Loucy (cell line): Measurements from ENCODE around the gene ZFHX3.

Experiments
- H2AFZ ChIP-seq: fragments of 200-600 bp; sonication (generic); 2 replicates; pipeline ENCODE4 v1.6.0; 2016; ENCODE audit warnings: antibody characterized with exemption, mild to moderate bottlenecking, low read length, moderate library complexity
- H3F3A ChIP-seq: fragments of 200-600 bp; 2 replicates; pipeline ENCODE4 v1.6.0; 2016; ENCODE audit warnings: antibody characterized with exemption, low read depth, mild to moderate bottlenecking
- H3K27me3 ChIP-seq: fragments of 200-600 bp; sonication (generic); 2 replicates; pipeline ENCODE4 v1.6.1; 2014; ENCODE audit warnings: low read length, mild to moderate bottlenecking; ENCODE audit not compliant: insufficient read depth, poor library complexity, severe bottlenecking
- H3K36me3 ChIP-seq: fragments of 200-600 bp; sonication (generic); 2 replicates; pipeline ENCODE4 v1.6.1; 2016; ENCODE audit warnings: low read length; ENCODE audit not compliant: insufficient read depth
- H3K4me1 ChIP-seq: fragments of 200-600 bp; sonication (generic); 2 replicates; pipeline ENCODE4 v1.5.1; 2014; ENCODE audit warnings: low read length, mild to moderate bottlenecking; ENCODE audit not compliant: insufficient read depth, poor library complexity, severe bottlenecking
- H3K4me2 ChIP-seq: fragments of 200-600 bp; sonication (generic); 2 replicates; pipeline ENCODE4 v1.6.0; 2014; ENCODE audit warnings: antibody characterized with exemption, low read length, low read depth, mild to moderate bottlenecking; ENCODE audit not compliant: poor library complexity, severe bottlenecking
- H3K4me3 ChIP-seq: fragments of 200-600 bp; sonication (generic); 2 replicates; pipeline ENCODE4 v1.5.1; 2014; ENCODE audit warnings: low read length, mild to moderate bottlenecking, mixed read lengths; ENCODE audit not compliant: poor library complexity, severe bottlenecking
- H3K79me2 ChIP-seq: fragments of 200-600 bp; sonication (generic); 2 replicates; pipeline ENCODE4 v1.6.1; 2014; ENCODE audit warnings: low read length; ENCODE audit not compliant: insufficient read depth
- H3K9ac ChIP-seq: fragments of 200-600 bp; sonication (generic); 2 replicates; pipeline ENCODE4 v1.6.0; 2014; ENCODE audit warnings: mild to moderate bottlenecking, low read depth, low read length, moderate library complexity; ENCODE audit not compliant: poor library complexity, severe bottlenecking
- H3K9me2 ChIP-seq: fragments of 200-600 bp; sonication (generic); replicated peaks from 2 replicates; pipeline ENCODE4 v1.6.1; 2016; ENCODE audit warnings: low read depth, low read length, mixed read lengths
- H3K9me3 ChIP-seq: fragments of 200-600 bp; sonication (generic); 2 replicates; pipeline ENCODE4 v1.6.1; 2014; ENCODE audit warnings: mild to moderate bottlenecking, antibody characterized with exemption, low read length, low read depth; ENCODE audit not compliant: insufficient read depth
- H4K20me1 ChIP-seq: fragments of 200-600 bp; sonication (generic); 2 replicates; pipeline ENCODE4 v1.6.0; 2014; ENCODE audit warnings: antibody characterized with exemption, low read length, mild to moderate bottlenecking; ENCODE audit not compliant: insufficient read depth, poor library complexity, severe bottlenecking
- CTCF ChIP-seq: fragments of 200-600 bp; sonication (generic); conservative IDR thresholded peaks from 2 replicates; pipeline ENCODE4 v1.5.1; 2014; ENCODE audit warnings: mild to moderate bottlenecking, antibody characterized with exemption, low read length
- EZH2phosphoT487 ChIP-seq: fragments of 200-600 bp; IDR thresholded peaks from 2 replicates; pipeline ENCODE4 v1.6.1; 2018; ENCODE audit warnings: antibody characterized with exemption, mild to moderate bottlenecking, moderate library complexity, borderline replicate concordance

Gene ZFHX3

DNA sequence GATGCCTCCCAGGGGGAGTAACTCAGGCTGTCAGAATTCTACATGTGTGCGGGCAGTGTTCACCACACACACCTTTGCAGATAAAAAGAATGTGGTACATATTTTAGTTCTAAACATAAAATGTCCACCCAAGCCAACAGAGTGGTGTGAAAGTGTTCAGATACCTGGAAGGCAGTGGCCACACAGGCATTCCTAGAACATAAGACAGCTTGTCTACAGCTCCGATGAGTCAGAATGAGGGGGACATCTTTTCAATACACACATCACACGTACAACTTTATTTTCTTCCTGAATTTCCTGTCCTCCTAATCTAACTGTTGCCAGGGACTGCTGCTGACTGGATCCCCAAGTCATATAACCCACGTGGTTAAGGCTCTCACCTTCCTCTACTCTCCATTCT is 142.3 kb downstream of the ZFHX3 start:
- TF ChIP-seq CTCF (no peak), EZH2phosphoT487 (no peak)

GRCh38 chr16:72903176-72903575 is 144.8 kb downstream of the ZFHX3 start:
- Histone ChIP-seq H3K9me3 (no peaks in the 10 kb centered on the region), H3K4me2 (no peak overlapping the region), H3K79me2 (no peaks in the 10 kb centered on the region), H4K20me1 (no peaks in the 10 kb centered on the region), H2AFZ (no peak overlapping the region), H3K9me2 (no peaks in the 10 kb centered on the region), H3K27me3 (no peaks in the 10 kb centered on the region), H3K9ac (no peak overlapping the region), H3K4me1 (peaks cover 7% of the 10 kb centered on the region), H3F3A (no peaks in the 10 kb centered on the region), H3K4me3 (no peak overlapping the region), H3K36me3 (no peaks in the 10 kb centered on the region)
- TF ChIP-seq CTCF (no peak), EZH2phosphoT487 (no peak)

More for the DNA sequence above, 142.3 kb downstream of the ZFHX3 start:
- Histone ChIP-seq H4K20me1 (no peaks in the 10 kb centered on the region), H3K4me1 (peaks cover 7% of the 10 kb centered on the region), H3F3A (no peaks in the 10 kb centered on the region), H2AFZ (no peak overlapping the region), H3K36me3 (no peaks in the 10 kb centered on the region), H3K9me2 (no peaks in the 10 kb centered on the region), H3K9me3 (no peaks in the 10 kb centered on the region), H3K79me2 (no peaks in the 10 kb centered on the region), H3K27me3 (no peaks in the 10 kb centered on the region), H3K9ac (no peak overlapping the region), H3K4me2 (no peak overlapping the region), H3K4me3 (no peak overlapping the region)

- H3K79me2 ChIP-seq = no peaks in the 10 kb centered on the region
- H3K27me3 ChIP-seq = no peaks in the 10 kb centered on the region
- no peaks in the 10 kb centered on the region for H3F3A ChIP-seq
- no peaks in the 10 kb centered on the region for H3K9me3 ChIP-seq
- H3K9ac ChIP-seq = no peak overlapping the region
- H3K4me3 ChIP-seq = no peak overlapping the region
- H3K36me3 ChIP-seq = no peaks in the 10 kb centered on the region
- H2AFZ ChIP-seq = no peak overlapping the region
- H4K20me1 ChIP-seq = no peaks in the 10 kb centered on the region
- TF ChIP-seq EZH2phosphoT487 = no peak
- H3K4me1 ChIP-seq = peaks cover 7% of the 10 kb centered on the region
- no peaks in the 10 kb centered on the region for H3K9me2 ChIP-seq
- H3K4me2 ChIP-seq = no peak overlapping the region
These were observed 145.7 kb downstream of the ZFHX3 start for GRCh38 chr16:72902206-72902605.

GRCh38 chr16:72901000-72901627 is 146.8 kb downstream of the ZFHX3 start:
- Histone ChIP-seq H3K9me3 (no peaks in the 10 kb centered on the region), H3K4me2 (no peak overlapping the region), H3K27me3 (no peaks in the 10 kb centered on the region), H3K9me2 (no peaks in the 10 kb centered on the region), H2AFZ (no peak overlapping the region), H3K4me3 (no peak overlapping the region), H3K79me2 (no peaks in the 10 kb centered on the region), H3K36me3 (no peaks in the 10 kb centered on the region), H3K4me1 (peaks cover 5% of the 10 kb centered on the region), H4K20me1 (no peaks in the 10 kb centered on the region), H3K9ac (no peak overlapping the region), H3F3A (no peaks in the 10 kb centered on the region)
- TF ChIP-seq CTCF (no peak), EZH2phosphoT487 (no peak)
